Measurements from ENCODE around the gene PHEX.

PHEX gene

DNA sequence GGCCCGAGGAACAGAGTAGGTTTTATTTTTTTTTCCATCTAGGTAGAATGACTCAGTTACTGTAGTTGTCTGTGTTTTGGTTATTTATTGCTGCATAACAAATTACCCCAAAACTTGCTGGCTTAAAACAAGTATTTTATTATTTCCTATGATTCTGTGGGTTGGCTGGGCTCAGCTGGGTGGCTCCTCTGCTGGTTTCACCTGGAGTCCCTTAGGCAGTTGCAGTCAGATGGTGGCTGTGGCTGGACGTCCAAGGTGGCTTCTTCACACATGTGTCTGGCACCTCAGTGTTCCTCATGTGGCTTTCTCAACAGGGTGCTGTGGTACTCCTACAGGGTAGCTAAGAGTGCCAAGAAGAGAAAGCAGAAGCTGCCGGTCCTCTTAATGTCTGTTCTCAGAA is 115.8 kb downstream of the PHEX start:
- Histone ChIP-seq H3K27ac (ENCODE audit: low read depth, low read length) (no peak overlapping the region), H3K27me3 (ENCODE audit: control insufficient read depth, insufficient read depth, low read length) (no peaks in the 10 kb centered on the region; the same call in 1 of the 2 replicates), H3K9me3 (ENCODE audit: control insufficient read depth, insufficient read depth, low read depth, low read length) (peaks cover 2% of the 10 kb centered on the region; the same call in 1 of the 2 replicates), H3K4me3 (ENCODE audit: low read depth, low read length) (no peak overlapping the region), H3K36me3 (ENCODE audit: control insufficient read depth, insufficient read depth, low read length) (no peaks in the 10 kb centered on the region), H3K4me1 (ENCODE audit: control insufficient read depth, insufficient read depth, low read length) (no peaks in the 10 kb centered on the region), H3K9ac (ENCODE audit: low read length) (no peak overlapping the region)

DNA sequence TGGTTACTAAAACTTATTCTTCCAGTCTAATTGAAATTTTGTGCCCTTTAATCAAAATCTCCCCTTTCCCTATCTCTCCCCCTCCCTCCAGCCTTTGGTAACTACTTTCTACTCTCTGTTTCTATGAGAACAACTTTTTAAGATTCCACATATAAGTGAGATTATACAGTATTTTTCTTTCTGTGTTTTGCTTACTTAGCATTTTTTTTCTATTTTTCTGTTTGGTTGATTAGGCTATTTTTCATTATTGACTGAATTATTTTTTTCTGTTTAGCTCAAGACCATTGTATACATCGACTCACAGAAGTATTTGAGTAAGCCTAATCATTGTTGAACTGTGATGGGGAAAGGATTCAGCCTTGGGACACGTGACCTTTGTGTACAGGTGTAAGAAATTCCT is 116.4 kb downstream of the PHEX start:
- no peaks in the 10 kb centered on the region for H3K36me3 ChIP-seq (ENCODE audit: control insufficient read depth, insufficient read depth, low read length)
- H3K27me3 ChIP-seq (ENCODE audit: control insufficient read depth, insufficient read depth, low read length) = no peaks in the 10 kb centered on the region; the same call in 1 of the 2 replicates
- no peak overlapping the region for H3K27ac ChIP-seq (ENCODE audit: low read depth, low read length)
- H3K9me3 ChIP-seq (ENCODE audit: control insufficient read depth, insufficient read depth, low read depth, low read length) = peaks cover 2% of the 10 kb centered on the region; the same call in 1 of the 2 replicates
- no peaks in the 10 kb centered on the region for H3K4me1 ChIP-seq (ENCODE audit: control insufficient read depth, insufficient read depth, low read length)
- H3K9ac ChIP-seq (ENCODE audit: low read length) = no peak overlapping the region
- no peak overlapping the region for H3K4me3 ChIP-seq (ENCODE audit: low read depth, low read length)

- Histone ChIP-seq H3K27me3 (ENCODE audit: control insufficient read depth, insufficient read depth, low read length) (no peaks in the 10 kb centered on the region; the same call in 1 of the 2 replicates), H3K36me3 (ENCODE audit: control insufficient read depth, insufficient read depth, low read length) (no peaks in the 10 kb centered on the region), H3K9ac (ENCODE audit: low read length) (no peak overlapping the region), H3K9me3 (ENCODE audit: control insufficient read depth, insufficient read depth, low read depth, low read length) (peaks cover 2% of the 10 kb centered on the region; the same call in 1 of the 2 replicates), H3K4me3 (ENCODE audit: low read depth, low read length) (no peak overlapping the region), H3K27ac (ENCODE audit: low read depth, low read length) (no peak overlapping the region), H3K4me1 (ENCODE audit: control insufficient read depth, insufficient read depth, low read length) (no peaks in the 10 kb centered on the region)
Measured at GRCh38 chrX:22150371-22150770, 118.2 kb downstream of the PHEX start.

DNA sequence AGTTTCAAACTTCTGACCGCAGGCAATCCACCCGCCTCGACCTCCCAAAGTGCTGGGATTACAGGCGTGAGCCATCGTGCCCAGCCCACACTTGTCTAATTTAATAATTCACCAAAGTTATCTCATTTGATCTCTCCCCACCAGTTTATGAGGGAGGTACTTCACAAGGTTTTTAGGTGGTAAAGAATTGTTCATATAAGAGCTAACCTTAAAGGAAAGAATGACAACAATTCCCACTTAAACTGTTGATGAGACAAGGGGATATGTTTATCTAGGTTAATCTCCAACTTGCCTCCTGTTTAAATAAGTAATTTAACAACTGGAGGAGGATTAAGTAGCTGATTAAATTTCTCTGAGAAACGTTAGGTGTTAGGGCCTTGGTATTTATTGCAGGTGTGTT is 123.0 kb downstream of the PHEX start:
- H3K9ac ChIP-seq (ENCODE audit: low read length) = no peak overlapping the region
- H3K4me3 ChIP-seq (ENCODE audit: low read depth, low read length) = no peak overlapping the region
- no peaks in the 10 kb centered on the region; the same call in 1 of the 2 replicates for H3K27me3 ChIP-seq (ENCODE audit: control insufficient read depth, insufficient read depth, low read length)
- no peaks in the 10 kb centered on the region for H3K9me3 ChIP-seq (ENCODE audit: control insufficient read depth, insufficient read depth, low read depth, low read length)
- peaks cover 4% of the 10 kb centered on the region; the same call in 1 of the 2 replicates for H3K4me1 ChIP-seq (ENCODE audit: control insufficient read depth, insufficient read depth, low read length)
- H3K36me3 ChIP-seq (ENCODE audit: control insufficient read depth, insufficient read depth, low read length) = no peaks in the 10 kb centered on the region
- no peak overlapping the region for H3K27ac ChIP-seq (ENCODE audit: low read depth, low read length)

DNA sequence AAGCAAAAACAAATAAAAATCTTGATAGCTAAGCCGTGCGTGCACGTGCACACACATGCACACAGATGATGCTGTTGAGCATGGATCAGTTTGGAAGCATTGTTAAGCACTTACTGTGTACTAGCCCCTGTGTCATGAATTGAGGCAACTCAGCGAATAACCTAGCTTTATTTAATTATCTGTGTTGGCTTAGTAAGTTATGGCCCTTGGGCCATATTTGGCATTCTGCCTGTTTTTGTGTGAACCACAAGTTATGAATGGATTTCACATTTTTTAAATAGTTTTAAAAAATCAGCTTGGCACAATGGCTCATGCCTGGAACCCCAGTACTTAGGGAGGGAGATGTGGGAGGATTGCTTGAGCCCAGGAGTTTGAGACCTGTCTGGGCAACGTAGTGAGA is 126.9 kb downstream of the PHEX start:
- no peaks in the 10 kb centered on the region; the same call in 1 of the 2 replicates for H3K27me3 ChIP-seq (ENCODE audit: control insufficient read depth, insufficient read depth, low read length)
- no peak overlapping the region for H3K9ac ChIP-seq (ENCODE audit: low read length)
- H3K9me3 ChIP-seq (ENCODE audit: control insufficient read depth, insufficient read depth, low read depth, low read length) = no peaks in the 10 kb centered on the region
- H3K4me1 ChIP-seq (ENCODE audit: control insufficient read depth, insufficient read depth, low read length) = peaks cover 4% of the 10 kb centered on the region; the same call in 1 of the 2 replicates
- no peak overlapping the region for H3K4me3 ChIP-seq (ENCODE audit: low read depth, low read length)
- no peaks in the 10 kb centered on the region for H3K36me3 ChIP-seq (ENCODE audit: control insufficient read depth, insufficient read depth, low read length)
- no peak overlapping the region for H3K27ac ChIP-seq (ENCODE audit: low read depth, low read length)

GRCh38 chrX:22163326-22163725 is 131.2 kb downstream of the PHEX start:
- no peak overlapping the region for H3K4me3 ChIP-seq (ENCODE audit: low read depth, low read length)
- no peaks in the 10 kb centered on the region for H3K4me1 ChIP-seq (ENCODE audit: control insufficient read depth, insufficient read depth, low read length)
- H3K9ac ChIP-seq (ENCODE audit: low read length) = no peak overlapping the region
- no peaks in the 10 kb centered on the region; the same call in 1 of the 2 replicates for H3K27me3 ChIP-seq (ENCODE audit: control insufficient read depth, insufficient read depth, low read length)
- H3K36me3 ChIP-seq (ENCODE audit: control insufficient read depth, insufficient read depth, low read length) = no peaks in the 10 kb centered on the region
- no peaks in the 10 kb centered on the region for H3K9me3 ChIP-seq (ENCODE audit: control insufficient read depth, insufficient read depth, low read depth, low read length)
- H3K27ac ChIP-seq (ENCODE audit: low read depth, low read length) = no peak overlapping the region

- no peaks in the 10 kb centered on the region for H3K4me1 ChIP-seq (ENCODE audit: control insufficient read depth, insufficient read depth, low read length)
- no peaks in the 10 kb centered on the region for H3K9me3 ChIP-seq (ENCODE audit: control insufficient read depth, insufficient read depth, low read depth, low read length)
- no peaks in the 10 kb centered on the region for H3K36me3 ChIP-seq (ENCODE audit: control insufficient read depth, insufficient read depth, low read length)
- no peak overlapping the region for H3K4me3 ChIP-seq (ENCODE audit: low read depth, low read length)
- H3K9ac ChIP-seq (ENCODE audit: low read length) = no peak overlapping the region
- H3K27me3 ChIP-seq (ENCODE audit: control insufficient read depth, insufficient read depth, low read length) = no peaks in the 10 kb centered on the region; the same call in 1 of the 2 replicates
- no peak overlapping the region for H3K27ac ChIP-seq (ENCODE audit: low read depth, low read length)
Measured at GRCh38 chrX:22164770-22165388, 132.8 kb downstream of the PHEX start.

DNA sequence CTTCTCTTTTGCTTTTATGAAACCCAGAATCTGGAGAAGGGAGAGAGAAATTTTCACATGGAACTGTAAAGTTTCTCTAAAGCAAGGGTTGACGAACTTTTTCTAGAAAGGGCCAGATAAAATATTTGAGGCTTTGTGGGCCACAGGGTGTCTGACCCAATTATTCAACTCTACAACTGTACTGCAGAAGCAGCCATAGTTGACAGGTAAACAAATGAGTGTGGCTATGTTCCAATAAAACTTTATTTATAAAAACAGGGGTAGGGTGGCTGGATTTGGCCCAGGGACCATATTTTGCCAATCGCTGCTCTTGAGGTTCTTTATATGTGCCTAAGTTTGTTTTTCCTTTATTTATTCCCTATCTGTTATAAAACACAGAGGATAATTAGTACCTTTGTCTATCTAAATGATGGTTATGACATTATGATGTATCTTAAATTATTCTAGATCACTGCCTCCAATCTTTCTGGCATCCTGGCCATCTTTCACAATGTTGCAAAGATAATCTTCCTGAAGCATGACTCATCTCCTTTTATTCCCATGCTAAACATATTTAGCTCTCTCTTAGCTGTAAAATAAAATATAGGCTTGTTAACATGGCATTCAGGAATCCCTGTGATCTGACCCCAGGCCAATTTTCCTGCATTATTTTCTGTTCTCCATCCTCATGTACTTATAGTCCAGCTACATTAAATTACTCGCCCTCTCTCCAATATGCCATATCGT is 133.8 kb downstream of the PHEX start:
- no peak overlapping the region for H3K4me3 ChIP-seq (ENCODE audit: low read depth, low read length)
- no peaks in the 10 kb centered on the region for H3K4me1 ChIP-seq (ENCODE audit: control insufficient read depth, insufficient read depth, low read length)
- no peaks in the 10 kb centered on the region for H3K36me3 ChIP-seq (ENCODE audit: control insufficient read depth, insufficient read depth, low read length)
- H3K9ac ChIP-seq (ENCODE audit: low read length) = no peak overlapping the region
- H3K9me3 ChIP-seq (ENCODE audit: control insufficient read depth, insufficient read depth, low read depth, low read length) = no peaks in the 10 kb centered on the region
- H3K27ac ChIP-seq (ENCODE audit: low read depth, low read length) = no peak overlapping the region
- H3K27me3 ChIP-seq (ENCODE audit: control insufficient read depth, insufficient read depth, low read length) = no peaks in the 10 kb centered on the region; the same call in 1 of the 2 replicates

DNA sequence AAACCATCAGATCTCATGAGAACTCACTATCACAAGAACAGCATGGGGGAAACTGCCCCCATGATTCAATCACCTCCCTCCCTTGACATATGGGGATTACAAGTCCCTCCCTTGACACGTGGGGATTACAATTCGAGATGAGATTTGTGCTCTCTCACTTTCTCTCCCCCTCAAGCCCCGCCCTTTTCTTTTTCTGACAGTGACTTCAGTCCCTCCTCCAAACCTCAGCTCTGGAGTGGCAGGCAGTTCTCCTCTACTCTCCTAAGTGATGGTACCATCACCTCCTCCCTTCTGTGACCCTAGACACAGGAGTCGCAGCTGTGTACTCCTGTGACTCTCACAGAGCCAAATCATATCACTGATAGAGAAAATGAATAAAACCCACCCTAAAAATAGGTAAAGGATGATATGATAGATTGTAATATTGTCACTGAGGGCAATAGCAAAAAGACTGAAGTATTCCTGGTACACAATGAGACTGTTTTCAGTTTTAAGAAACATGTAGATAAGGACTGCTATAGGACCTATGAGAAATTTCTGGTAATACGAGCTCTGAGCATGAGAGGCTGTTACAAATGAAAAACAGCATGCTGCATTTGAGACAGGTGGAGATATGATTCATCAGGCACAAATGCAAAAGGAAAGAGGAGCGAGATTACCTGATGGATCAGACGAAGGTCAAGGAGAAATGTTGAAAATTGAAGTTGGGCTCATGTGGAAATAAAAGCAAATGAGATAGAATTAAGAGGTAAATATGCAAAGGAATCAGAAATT is 139.3 kb downstream of the PHEX start:
- no peaks in the 10 kb centered on the region; the same call in 1 of the 2 replicates for H3K27me3 ChIP-seq (ENCODE audit: control insufficient read depth, insufficient read depth, low read length)
- H3K4me1 ChIP-seq (ENCODE audit: control insufficient read depth, insufficient read depth, low read length) = no peaks in the 10 kb centered on the region
- H3K4me3 ChIP-seq (ENCODE audit: low read depth, low read length) = no peak overlapping the region
- H3K9ac ChIP-seq (ENCODE audit: low read length) = no peak overlapping the region
- H3K36me3 ChIP-seq (ENCODE audit: control insufficient read depth, insufficient read depth, low read length) = no peaks in the 10 kb centered on the region
- H3K27ac ChIP-seq (ENCODE audit: low read depth, low read length) = no peak overlapping the region
- no peaks in the 10 kb centered on the region for H3K9me3 ChIP-seq (ENCODE audit: control insufficient read depth, insufficient read depth, low read depth, low read length)

DNA sequence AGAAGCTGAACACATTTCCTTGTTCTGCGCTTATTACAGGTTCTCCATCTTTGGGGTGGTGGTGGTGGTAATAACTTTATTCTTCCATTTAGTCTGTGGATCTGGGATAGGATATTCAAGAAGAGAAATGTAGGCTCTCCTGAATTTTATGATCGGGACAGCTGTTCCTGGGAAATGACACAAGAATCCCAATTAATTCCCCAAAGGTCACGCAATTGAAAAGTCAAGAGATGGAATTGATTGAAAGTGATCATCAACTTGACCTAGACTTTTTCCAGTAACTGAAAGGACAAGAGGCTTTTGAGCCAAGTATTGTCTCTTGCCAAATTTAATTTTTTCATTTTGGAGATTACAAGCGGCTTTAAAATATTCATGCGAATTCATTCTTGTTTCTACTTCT is 141.8 kb downstream of the PHEX start:
- Histone ChIP-seq H3K9ac (ENCODE audit: low read length) (no peak overlapping the region), H3K9me3 (ENCODE audit: control insufficient read depth, insufficient read depth, low read depth, low read length) (no peaks in the 10 kb centered on the region), H3K4me3 (ENCODE audit: low read depth, low read length) (no peak overlapping the region), H3K27ac (ENCODE audit: low read depth, low read length) (no peak overlapping the region), H3K36me3 (ENCODE audit: control insufficient read depth, insufficient read depth, low read length) (no peaks in the 10 kb centered on the region), H3K4me1 (ENCODE audit: control insufficient read depth, insufficient read depth, low read length) (no peaks in the 10 kb centered on the region), H3K27me3 (ENCODE audit: control insufficient read depth, insufficient read depth, low read length) (no peaks in the 10 kb centered on the region; the same call in 1 of the 2 replicates)
